Measurements from ENCODE around the gene CIB4. TPM values are rescaled to one million over a fixed set of nuclear protein-coding genes. Genes with fewer than 3 reads are reported as not detected.
"Not testable (repeated sequence)": the region's sequence is repeated elsewhere in the genome, so short reads cannot be mapped to it uniquely, and the experiment has no call there.

The CIB4 gene
- total RNA-seq, 1 experiment from 2014 or later = not detected

DNA sequence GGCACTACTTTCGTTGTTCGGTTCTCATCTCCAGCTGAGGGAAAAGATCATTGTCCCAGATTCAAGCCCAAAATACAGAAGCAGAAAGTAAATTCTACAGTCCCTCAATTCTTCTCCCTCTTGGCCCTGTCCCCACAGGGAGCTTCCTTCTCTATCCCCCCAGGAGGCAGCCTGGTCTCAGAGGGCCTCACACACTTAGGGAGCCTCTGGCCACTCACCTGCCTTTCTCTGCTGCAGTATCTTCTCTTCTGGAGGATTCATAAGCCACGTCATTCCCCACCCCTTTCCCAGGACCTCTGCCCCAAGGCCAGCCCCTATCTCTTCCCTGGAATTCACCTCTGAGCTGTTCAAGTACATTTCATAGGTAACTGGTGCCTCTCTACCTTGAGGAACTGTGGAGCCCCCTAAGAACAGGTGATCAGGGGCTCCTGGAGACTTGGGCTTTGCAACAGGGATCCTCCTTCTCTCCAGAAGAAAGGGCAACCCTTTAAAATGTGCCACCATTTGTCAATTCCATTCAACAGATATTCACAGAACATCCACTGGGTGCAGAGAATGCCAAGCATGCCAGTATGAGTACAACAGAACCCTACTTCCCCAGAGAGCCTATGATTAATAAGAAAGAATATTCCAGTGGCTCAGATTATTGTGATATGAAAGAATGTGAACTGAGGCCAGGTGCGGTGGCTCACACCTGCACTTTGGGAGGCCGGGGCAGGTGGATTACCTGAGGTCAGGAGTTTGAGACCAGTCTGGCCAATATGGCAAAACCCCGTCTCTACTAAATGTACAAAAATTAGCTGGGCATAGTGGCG, 72.9 kb downstream of the CIB4 start:
- DNase-seq (ENCODE audit: low spot score) = no peak
- no peaks in the 10 kb centered on the region for H3K4me1 ChIP-seq (ENCODE audit: insufficient read depth, low read length, poor library complexity, severe bottlenecking)
- TF ChIP-seq EZH2 (IDR thresholded peaks at IDR 0.05; ENCODE audit: borderline replicate concordance, low read depth, low read length, poor library complexity, severe bottlenecking) = no peak
- TF ChIP-seq CTCF (conservative IDR thresholded peaks at IDR 0.05; ENCODE audit: low read depth, low read length) = no peak
- no peaks in the 10 kb centered on the region for H3K36me3 ChIP-seq (ENCODE audit: insufficient read depth, low read length, poor library complexity, severe bottlenecking)
- no peaks in the 10 kb centered on the region for H3K9me3 ChIP-seq (ENCODE audit: low read depth, low read length, poor library complexity, severe bottlenecking)
- intact Hi-C loops (cut with micrococcal nuclease; ENCODE audit: unreplicated experiment) = no loop called here
- BruUV-seq (replicated peaks) = no TSS peak
- POLR2A ChIA-PET (ENCODE audit: low non-redundant PET) = no interaction called here
- H3K27ac ChIP-seq (ENCODE audit: low read depth, low read length, poor library complexity, severe bottlenecking) = no peak overlapping the region
- CTCF ChIA-PET = interaction anchor here (1.5 kb wide), 1 partner anchor 9 kb away, joined by 3 read pairs; no protein-coding TSS in a partner anchor
- H3K4me3 ChIP-seq (ENCODE audit: low read depth, low read length, poor library complexity, severe bottlenecking) = no peak overlapping the region
- H3K27me3 ChIP-seq (replicated peaks; ENCODE audit: insufficient read depth, low read depth, low read length, poor library complexity) = peaks cover 21% of the 10 kb centered on the region

- peaks cover 27% of the 10 kb centered on the region for H3K27me3 ChIP-seq (replicated peaks; ENCODE audit: insufficient read depth, low read depth, low read length, poor library complexity)
- no peaks in the 10 kb centered on the region for H3K36me3 ChIP-seq (ENCODE audit: insufficient read depth, low read length, poor library complexity, severe bottlenecking)
- intact Hi-C loops (cut with micrococcal nuclease; ENCODE audit: unreplicated experiment) = no loop called here
- no peaks in the 10 kb centered on the region for H3K9me3 ChIP-seq (ENCODE audit: low read depth, low read length, poor library complexity, severe bottlenecking)
- CTCF ChIA-PET = interaction anchor here (1.5 kb wide), 1 partner anchor 10 kb away, joined by 3 read pairs; no protein-coding TSS in a partner anchor
- no peak overlapping the region for H3K27ac ChIP-seq (ENCODE audit: low read depth, low read length, poor library complexity, severe bottlenecking)
- DNase-seq (ENCODE audit: low spot score) = no peak
- no peaks in the 10 kb centered on the region for H3K4me1 ChIP-seq (ENCODE audit: insufficient read depth, low read length, poor library complexity, severe bottlenecking)
- H3K4me3 ChIP-seq (ENCODE audit: low read depth, low read length, poor library complexity, severe bottlenecking) = no peak overlapping the region
- TF ChIP-seq CTCF (conservative IDR thresholded peaks at IDR 0.05; ENCODE audit: low read depth, low read length) (no peak), EZH2 (IDR thresholded peaks at IDR 0.05; ENCODE audit: borderline replicate concordance, low read depth, low read length, poor library complexity, severe bottlenecking) (no peak)
- POLR2A ChIA-PET (ENCODE audit: low non-redundant PET) = no interaction called here
- BruUV-seq (replicated peaks) = no TSS peak
Observed at GRCh38 chr2:26567534-26567933, 73.6 kb downstream of the CIB4 start.

DNA sequence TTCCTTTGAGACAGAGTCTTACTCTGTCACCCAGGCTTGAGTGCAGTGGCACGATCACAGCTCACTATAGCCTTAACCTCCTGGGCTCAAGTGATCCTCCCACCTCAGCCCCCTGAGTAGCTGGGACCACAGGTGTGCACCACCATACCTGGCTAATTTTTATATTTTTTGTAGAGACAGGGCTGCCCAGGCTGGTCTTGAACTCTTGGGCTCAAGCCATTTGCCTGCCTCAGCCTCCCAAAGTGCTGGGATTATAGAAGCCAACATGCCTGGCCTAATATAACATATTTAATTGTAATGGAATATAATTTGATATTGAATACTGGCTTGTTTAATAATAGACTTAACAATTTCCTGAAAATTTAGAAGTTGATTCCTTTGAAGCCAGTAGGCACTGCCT, 74.4 kb downstream of the CIB4 start:
- H3K27me3 ChIP-seq (replicated peaks; ENCODE audit: insufficient read depth, low read depth, low read length, poor library complexity) = peaks cover 22% of the 10 kb centered on the region
- DNase-seq (ENCODE audit: low spot score); H3K4me1 ChIP-seq (ENCODE audit: insufficient read depth, low read length, poor library complexity, severe bottlenecking); intact Hi-C loops (cut with micrococcal nuclease; ENCODE audit: unreplicated experiment); BruUV-seq (replicated peaks); H3K9me3 ChIP-seq (ENCODE audit: low read depth, low read length, poor library complexity, severe bottlenecking); H3K36me3 ChIP-seq (ENCODE audit: insufficient read depth, low read length, poor library complexity, severe bottlenecking); H3K4me3 ChIP-seq (ENCODE audit: low read depth, low read length, poor library complexity, severe bottlenecking); H3K27ac ChIP-seq (ENCODE audit: low read depth, low read length, poor library complexity, severe bottlenecking); CTCF ChIA-PET; POLR2A ChIA-PET (ENCODE audit: low non-redundant PET): not testable (repeated sequence)

DNA sequence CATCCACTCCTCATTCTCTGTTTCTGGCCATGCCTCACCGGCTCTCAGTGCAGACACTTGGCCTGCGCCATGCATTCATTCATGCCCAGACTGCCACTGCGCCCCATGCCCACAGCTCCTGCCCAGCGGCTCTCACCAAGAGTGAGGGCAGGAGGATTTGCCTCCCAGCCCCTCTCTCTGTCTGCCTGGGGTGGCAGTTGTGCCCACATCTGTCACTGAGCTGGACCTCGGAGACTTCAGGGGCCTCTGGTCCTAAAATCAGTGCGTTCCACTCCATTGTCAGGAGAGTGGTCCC, 75.1 kb downstream of the CIB4 start:
- Histone ChIP-seq H3K4me1 (ENCODE audit: insufficient read depth, low read length, poor library complexity, severe bottlenecking) (no peaks in the 10 kb centered on the region), H3K4me3 (ENCODE audit: low read depth, low read length, poor library complexity, severe bottlenecking) (no peak overlapping the region), H3K27me3 (replicated peaks; ENCODE audit: insufficient read depth, low read depth, low read length, poor library complexity) (peaks cover 22% of the 10 kb centered on the region), H3K27ac (ENCODE audit: low read depth, low read length, poor library complexity, severe bottlenecking) (no peak overlapping the region), H3K36me3 (ENCODE audit: insufficient read depth, low read length, poor library complexity, severe bottlenecking) (no peaks in the 10 kb centered on the region), H3K9me3 (ENCODE audit: low read depth, low read length, poor library complexity, severe bottlenecking) (no peaks in the 10 kb centered on the region)
- ChIA-PET POLR2A (ENCODE audit: low non-redundant PET) (no interaction called here), CTCF (interaction anchor here (0.6 kb wide), 1 partner anchor 31 kb away, joined by 3 read pairs; no protein-coding TSS in a partner anchor)
- no peak for DNase-seq (ENCODE audit: low spot score)
- intact Hi-C loops (cut with micrococcal nuclease; ENCODE audit: unreplicated experiment) = no loop called here
- no TSS peak for BruUV-seq (replicated peaks)
- no peak for TF ChIP-seq EZH2 (IDR thresholded peaks at IDR 0.05; ENCODE audit: borderline replicate concordance, low read depth, low read length, poor library complexity, severe bottlenecking)
- no peak for TF ChIP-seq CTCF (conservative IDR thresholded peaks at IDR 0.05; ENCODE audit: low read depth, low read length)
